Adrenal gland (tissue), 5 donors: Measurements from ENCODE around the gene LDB3.

Source experiments
- CTCF ChIP-seq, 6 experiments: fragments of 450-650 bp in 4 of 6; fragments of 200-600 bp in 2 of 6; sonication (generic) in 1 of 6; IDR thresholded peaks; 1 replicate in 5 of 6; 2 replicates in 1 of 6; pipeline versions ENCODE4 v1.5.1 to v1.8.0; 2016 to 2021; ENCODE audit warnings: antibody characterized with exemption in 6 of 6, mild to moderate bottlenecking in 2 of 6, moderate library complexity in 1 of 6
- POLR2A ChIP-seq, 2 donors: fragments of 450-650 bp; IDR thresholded peaks; one replicate each; pipeline ENCODE4 v1.6.1; 2017; ENCODE audit warnings: antibody characterized with exemption in 2 of 2, mild to moderate bottlenecking in 2 of 2, moderate library complexity in 1 of 2
- donor health status: DM: no; HTN: no; CAD: no.

GRCh38 chr10:86681722-86682386 lies 13.5 kb downstream of the LDB3 start:
- TF ChIP-seq CTCF (IDR thresholded peaks at IDR 0.05) = no peak
- no peak for TF ChIP-seq POLR2A (IDR thresholded peaks at IDR 0.05)
